Tibial nerve (tissue), 4 donors: ENCODE data around the gene OPHN1. TPM values are rescaled to one million over a fixed set of nuclear protein-coding genes. Genes with fewer than 3 reads are reported as not detected.
"Not testable (repeated sequence)": the region's sequence is repeated elsewhere in the genome, so short reads cannot be mapped to it uniquely, and the experiment has no call there.

Experiments
- DNase-seq, 2 donors: peaks; one replicate each; pipeline ENCODE4 v3.0.0-alpha.2; 2019; ENCODE audit warnings: low spot score in 2 of 2
- H3K27ac ChIP-seq, 4 donors: fragments of 200-600 bp; sonication (generic) in 3 of 4; one replicate each; pipeline ENCODE4 v1.5.1; 2017 to 2019; ENCODE audit warnings: mild to moderate bottlenecking in 1 of 4
- H3K27me3 ChIP-seq, 2 donors: fragments of 200-600 bp; sonication (generic) in 1 of 2; one replicate each; pipeline versions ENCODE4 v1.5.1 to v1.6.0; 2017 to 2019
- H3K36me3 ChIP-seq, 3 donors: fragments of 200-600 bp; sonication (generic); one replicate each; pipeline ENCODE4 v1.5.1; 2018 to 2019
- H3K4me1 ChIP-seq, 4 donors: fragments of 200-600 bp; sonication (generic) in 3 of 4; one replicate each; pipeline ENCODE4 v1.5.1; 2017 to 2019
- H3K4me3 ChIP-seq, 4 donors: fragments of 200-600 bp; sonication (generic) in 3 of 4; one replicate each; pipeline ENCODE4 v1.5.1; 2017 to 2019; ENCODE audit warnings: mild to moderate bottlenecking in 1 of 4, moderate library complexity in 1 of 4
- H3K9me3 ChIP-seq, 4 donors: fragments of 200-600 bp; sonication (generic) in 3 of 4; one replicate each; pipeline ENCODE4 v1.5.1; 2017 to 2019
- CTCF ChIP-seq, 5 experiments: fragments of 200-600 bp in 3 of 5; fragments of 450-650 bp in 2 of 5; sonication (generic) in 3 of 5; IDR thresholded peaks; one replicate each; pipeline ENCODE4 v1.5.1; 2016 to 2019; ENCODE audit warnings: antibody characterized with exemption in 5 of 5, mild to moderate bottlenecking in 3 of 5, moderate library complexity in 2 of 5
- EP300 ChIP-seq, 2 donors: sonication (generic); formaldehyde crosslinking; IDR thresholded peaks; one replicate each; pipeline ENCODE4 v1.6.1; 2017; ENCODE audit warnings: antibody characterized with exemption in 2 of 2, mild to moderate bottlenecking in 1 of 2
- POLR2A ChIP-seq, 2 donors: fragments of 450-650 bp; IDR thresholded peaks; one replicate each; pipeline ENCODE4 v1.6.1; 2017; ENCODE audit warnings: antibody characterized with exemption in 2 of 2, mild to moderate bottlenecking in 2 of 2, moderate library complexity in 2 of 2
- WGBS, 2 donors: methylation state at CpG; one replicate each; pipeline ENCODE4 v1.1.5; 2018; 5-methylcytosine and 5-hydroxymethylcytosine counted together
- total RNA-seq, 4 donors: library from RNA; depleted of rRNA; stranded (reverse); fragments of >200 nt; gene quantifications; one replicate each; pipeline ENCODE4 v1.1.0, GENCODE V29; 2016

The OPHN1 gene
- total RNA-seq, 4 donors from 2014 or later: 13.2 to 27.1 (median 20.5) TPM

GRCh38 chrX:68387776-68388175 is 45.5 kb downstream of the OPHN1 start:
- Histone ChIP-seq H3K4me1 (peaks cover 0 to 34% (median 0%) of the 10 kb centered on the region in 4 donors), H3K27me3 (no peaks in the 10 kb centered on the region), H3K27ac (peak overlapping the region in 2 of 4 donors; percentile 41 to 73), H3K9me3 (no peaks in the 10 kb centered on the region), H3K4me3 (no peak overlapping the region), H3K36me3 (no peaks in the 10 kb centered on the region)
- WGBS, 2 donors: 30 to 60% methylated on average over 2 to 3 of the region's 3 CpGs
- TF ChIP-seq EP300 (IDR thresholded peaks at IDR 0.05): no peak
- no peak for TF ChIP-seq POLR2A (IDR thresholded peaks at IDR 0.05)
- TF ChIP-seq CTCF (IDR thresholded peaks at IDR 0.05): no peak
- no peak for DNase-seq

DNA sequence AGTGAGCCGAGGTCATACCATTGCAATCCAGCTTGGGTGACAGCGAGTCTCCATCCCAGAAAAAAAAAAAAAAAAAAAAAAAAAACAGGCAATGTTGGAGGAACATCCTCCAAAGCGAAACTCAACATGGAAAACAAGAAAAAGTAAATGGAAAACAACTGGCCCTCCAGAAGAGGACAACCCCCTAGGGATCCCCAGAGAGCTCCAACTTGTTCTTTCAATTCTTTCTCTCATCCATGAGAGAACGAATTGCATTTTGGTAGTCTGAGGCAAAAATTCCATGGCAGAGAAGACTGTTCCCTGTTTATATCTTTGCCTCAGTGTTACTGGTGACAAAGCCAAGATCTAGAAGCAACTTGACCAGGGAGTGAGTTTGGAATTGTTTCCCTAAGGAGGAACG is 49.8 kb downstream of the OPHN1 start:
- H3K27ac ChIP-seq: peak overlapping the region in 2 of 4 donors; percentile 24 to 39
- no peak for DNase-seq
- 60 to 83% methylated on average over 5 of the region's 5 CpGs for WGBS, 2 donors

GRCh38 chrX:68377579-68377978 is 55.7 kb downstream of the OPHN1 start:
- H3K36me3 ChIP-seq, DNase-seq, H3K4me3 ChIP-seq, H3K27me3 ChIP-seq, H3K9me3 ChIP-seq, H3K27ac ChIP-seq, H3K4me1 ChIP-seq: not testable (repeated sequence)
- 97 to 98% methylated on average over 5 of the region's 5 CpGs for WGBS, 2 donors

More for the DNA sequence above, 49.8 kb downstream of the OPHN1 start:
- Histone ChIP-seq H3K9me3 (no peaks in the 10 kb centered on the region), H3K27me3 (no peaks in the 10 kb centered on the region), H3K4me1 (peaks cover 0 to 34% (median 0%) of the 10 kb centered on the region in 4 donors), H3K36me3 (no peaks in the 10 kb centered on the region), H3K4me3 (no peak overlapping the region)
- TF ChIP-seq POLR2A (IDR thresholded peaks at IDR 0.05) (no peak), EP300 (IDR thresholded peaks at IDR 0.05) (no peak), CTCF (IDR thresholded peaks at IDR 0.05) (no peak)

- Histone ChIP-seq H3K27ac (no peak overlapping the region), H3K4me1 (no peaks in the 10 kb centered on the region), H3K36me3 (no peaks in the 10 kb centered on the region), H3K9me3 (no peaks in the 10 kb centered on the region), H3K27me3 (no peaks in the 10 kb centered on the region), H3K4me3 (no peak overlapping the region)
- no peak for TF ChIP-seq EP300 (IDR thresholded peaks at IDR 0.05)
- no peak for TF ChIP-seq POLR2A (IDR thresholded peaks at IDR 0.05)
- TF ChIP-seq CTCF (IDR thresholded peaks at IDR 0.05): no peak
- DNase-seq: no peak
Measured at GRCh38 chrX:68376373-68376772, 56.9 kb downstream of the OPHN1 start.

GRCh38 chrX:68375803-68376202 is 57.5 kb downstream of the OPHN1 start:
- Histone ChIP-seq H3K36me3 (no peaks in the 10 kb centered on the region), H3K4me1 (no peaks in the 10 kb centered on the region), H3K27me3 (no peaks in the 10 kb centered on the region), H3K27ac (no peak overlapping the region), H3K4me3 (no peak overlapping the region), H3K9me3 (no peaks in the 10 kb centered on the region)
- WGBS, 2 donors: 74 to 80% methylated on average over 2 of the region's 2 CpGs
- no peak for DNase-seq
- TF ChIP-seq CTCF (IDR thresholded peaks at IDR 0.05) (no peak), EP300 (IDR thresholded peaks at IDR 0.05) (no peak), POLR2A (IDR thresholded peaks at IDR 0.05) (no peak)

- TF ChIP-seq CTCF (IDR thresholded peaks at IDR 0.05): no peak
- no peaks in the 10 kb centered on the region for H3K36me3 ChIP-seq
- 72 to 73% methylated on average over 4 of the region's 4 CpGs for WGBS, 2 donors
Measured at GRCh38 chrX:68372665-68373064, 60.6 kb downstream of the OPHN1 start.

More at GRCh38 chrX:68372665-68373064, 60.6 kb downstream of the OPHN1 start:
- Histone ChIP-seq H3K4me3 (no peak overlapping the region), H3K27me3 (no peaks in the 10 kb centered on the region), H3K9me3 (peaks cover 0 to 10% (median 0%) of the 10 kb centered on the region in 4 donors), H3K4me1 (no peaks in the 10 kb centered on the region), H3K27ac (no peak overlapping the region)
- DNase-seq: no peak
